ENCODE measurements around the gene MRC2. TPM values are rescaled to one million over a fixed set of nuclear protein-coding genes. Genes with fewer than 3 reads are reported as not detected.

The MRC2 gene
- total RNA-seq, 1 donor from 2014 or later: 34.0 TPM

DNA sequence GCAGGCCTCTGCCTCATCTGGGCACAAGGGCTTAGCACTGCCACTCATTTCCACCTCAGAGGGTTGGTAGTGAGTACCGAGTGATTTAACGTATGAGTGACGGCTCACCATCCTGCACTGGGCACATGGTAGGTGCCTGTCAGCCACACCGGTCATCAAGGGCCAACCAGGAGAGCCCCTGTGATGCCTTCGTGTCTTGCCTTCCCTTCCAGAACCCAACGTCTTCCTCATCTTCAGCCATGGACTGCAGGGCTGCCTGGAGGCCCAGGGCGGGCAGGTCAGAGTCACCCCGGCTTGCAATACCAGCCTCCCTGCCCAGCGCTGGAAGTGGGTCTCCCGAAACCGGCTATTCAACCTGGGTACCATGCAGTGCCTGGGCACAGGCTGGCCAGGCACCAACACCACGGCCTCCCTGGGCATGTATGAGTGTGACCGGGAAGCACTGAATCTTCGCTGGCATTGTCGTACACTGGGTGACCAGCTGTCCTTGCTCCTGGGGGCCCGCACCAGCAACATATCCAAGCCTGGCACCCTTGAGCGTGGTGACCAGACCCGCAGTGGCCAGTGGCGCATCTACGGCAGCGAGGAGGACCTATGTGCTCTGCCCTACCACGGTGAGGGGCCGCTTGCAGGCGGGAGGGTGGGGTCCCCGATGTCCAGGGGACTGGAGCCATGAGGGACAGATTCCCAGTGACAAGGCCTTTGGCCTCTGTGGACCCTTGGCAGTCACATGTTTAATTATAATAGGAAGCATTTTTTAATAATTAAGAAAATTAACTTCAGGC lies 37.1 kb downstream of the MRC2 start:
- no peak for ATAC-seq

DNA sequence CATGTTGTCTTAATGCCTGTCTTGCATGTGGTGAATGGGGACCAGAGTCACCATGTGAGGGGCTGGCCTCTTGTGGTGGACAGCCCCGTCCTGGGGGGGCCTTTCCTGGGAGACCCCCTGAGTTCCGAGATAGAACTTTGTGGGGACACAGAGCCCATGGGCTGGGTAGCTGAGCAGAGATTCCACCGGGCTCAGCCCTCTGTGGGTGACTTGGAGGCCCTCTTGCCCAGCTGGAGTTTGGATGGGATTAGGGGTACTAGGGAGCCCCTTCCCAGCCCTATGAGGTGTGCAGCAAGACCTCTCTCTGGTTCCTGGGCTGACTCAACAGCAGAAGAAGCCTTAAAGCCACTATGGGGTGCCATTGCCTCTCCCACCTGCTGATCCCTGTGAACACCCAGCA lies 38.1 kb downstream of the MRC2 start:
- no peak for ATAC-seq

DNA sequence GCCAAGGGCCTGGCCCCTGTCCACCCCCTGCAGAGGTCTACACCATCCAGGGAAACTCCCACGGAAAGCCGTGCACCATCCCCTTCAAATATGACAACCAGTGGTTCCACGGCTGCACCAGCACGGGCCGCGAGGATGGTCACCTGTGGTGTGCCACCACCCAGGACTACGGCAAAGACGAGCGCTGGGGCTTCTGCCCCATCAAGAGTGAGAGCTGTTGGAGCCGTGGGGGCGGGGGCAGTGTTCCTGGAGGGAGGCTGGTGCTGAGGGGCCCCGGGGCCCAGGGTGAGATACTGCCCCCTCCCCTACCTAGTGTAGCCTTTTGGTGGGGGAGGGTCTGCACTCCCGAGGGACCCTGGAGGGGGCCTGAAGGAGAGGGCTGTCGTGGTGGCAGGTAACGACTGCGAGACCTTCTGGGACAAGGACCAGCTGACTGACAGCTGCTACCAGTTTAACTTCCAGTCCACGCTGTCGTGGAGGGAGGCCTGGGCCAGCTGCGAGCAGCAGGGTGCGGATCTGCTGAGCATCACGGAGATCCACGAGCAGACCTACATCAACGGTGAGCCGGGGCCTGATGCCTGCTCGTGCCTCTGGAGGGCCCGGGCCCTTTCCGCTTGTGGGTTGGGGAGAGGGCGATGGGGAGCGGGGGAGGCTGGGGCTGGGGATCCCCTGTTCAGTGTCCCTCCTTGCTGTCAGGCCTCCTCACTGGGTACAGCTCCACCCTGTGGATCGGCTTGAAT lies 38.8 kb downstream of the MRC2 start:
- no peak for ATAC-seq

DNA sequence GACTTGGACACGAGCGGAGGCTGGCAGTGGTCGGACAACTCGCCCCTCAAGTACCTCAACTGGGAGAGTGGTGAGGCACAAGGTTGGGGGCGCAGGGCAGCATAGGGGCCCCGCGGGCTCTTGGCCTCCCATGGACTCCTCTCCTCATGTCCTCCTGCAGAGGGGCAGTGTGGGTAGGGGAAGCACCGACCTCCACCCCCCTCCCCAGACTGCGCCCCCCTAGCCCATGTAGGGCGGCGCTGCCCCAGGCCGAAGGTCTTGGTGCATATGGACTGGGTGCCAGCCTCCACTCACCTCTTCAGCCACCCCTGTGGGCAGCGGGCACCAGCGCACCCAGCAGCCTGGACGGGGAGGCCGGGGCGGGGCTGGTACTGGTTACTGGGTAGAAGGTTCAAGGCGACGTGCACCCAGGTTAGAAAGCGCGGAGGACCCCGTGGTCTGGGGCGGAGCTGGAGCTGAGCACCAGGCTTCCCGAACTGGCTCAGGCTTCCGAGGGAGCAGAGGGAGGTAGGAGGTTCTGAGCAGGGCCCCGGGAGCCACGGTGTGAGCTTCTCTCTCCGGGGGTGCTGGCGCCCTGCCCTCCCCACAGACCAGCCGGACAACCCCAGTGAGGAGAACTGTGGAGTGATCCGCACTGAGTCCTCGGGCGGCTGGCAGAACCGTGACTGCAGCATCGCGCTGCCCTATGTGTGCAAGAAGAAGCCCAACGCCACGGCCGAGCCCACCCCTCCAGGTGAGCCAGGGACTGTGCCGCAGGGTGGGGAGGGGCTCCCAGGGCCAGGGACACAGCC lies 39.5 kb downstream of the MRC2 start:
- no peak for ATAC-seq

DNA sequence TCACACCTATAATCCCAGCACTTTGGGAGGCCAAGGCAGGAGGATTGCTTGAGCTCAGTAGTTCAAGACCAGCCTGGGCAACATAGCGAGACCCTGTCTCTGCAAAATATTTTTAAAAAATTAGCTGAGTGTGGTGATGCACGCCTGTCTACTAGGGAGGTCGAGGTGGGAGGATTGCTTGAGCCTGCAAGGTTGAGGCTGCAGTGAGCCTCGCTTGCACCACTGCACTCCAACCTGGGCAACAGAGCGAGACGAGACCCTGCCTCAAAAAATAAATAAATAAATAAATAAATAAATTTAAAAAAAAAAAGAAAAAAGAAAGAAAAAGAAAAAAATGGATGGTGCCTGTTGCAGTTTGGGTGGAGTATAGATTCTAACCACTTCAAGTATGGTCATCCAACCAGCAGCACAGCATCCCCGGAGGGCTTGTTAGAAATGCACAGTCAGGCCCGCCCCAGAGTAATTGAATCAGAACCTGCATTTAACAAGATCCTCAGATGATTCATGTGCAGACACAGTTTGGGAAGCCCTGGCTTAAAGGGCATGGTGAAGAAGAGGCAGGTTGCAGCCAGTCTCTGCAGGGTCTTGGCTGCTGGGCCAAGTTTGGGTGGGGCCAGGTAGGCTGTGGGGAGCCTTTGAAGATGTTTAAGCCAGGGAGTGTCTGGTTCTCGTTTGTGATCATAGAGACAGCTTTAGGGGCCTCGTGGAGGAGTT lies 40.8 kb downstream of the MRC2 start:
- ATAC-seq: peak; percentile 67

DNA sequence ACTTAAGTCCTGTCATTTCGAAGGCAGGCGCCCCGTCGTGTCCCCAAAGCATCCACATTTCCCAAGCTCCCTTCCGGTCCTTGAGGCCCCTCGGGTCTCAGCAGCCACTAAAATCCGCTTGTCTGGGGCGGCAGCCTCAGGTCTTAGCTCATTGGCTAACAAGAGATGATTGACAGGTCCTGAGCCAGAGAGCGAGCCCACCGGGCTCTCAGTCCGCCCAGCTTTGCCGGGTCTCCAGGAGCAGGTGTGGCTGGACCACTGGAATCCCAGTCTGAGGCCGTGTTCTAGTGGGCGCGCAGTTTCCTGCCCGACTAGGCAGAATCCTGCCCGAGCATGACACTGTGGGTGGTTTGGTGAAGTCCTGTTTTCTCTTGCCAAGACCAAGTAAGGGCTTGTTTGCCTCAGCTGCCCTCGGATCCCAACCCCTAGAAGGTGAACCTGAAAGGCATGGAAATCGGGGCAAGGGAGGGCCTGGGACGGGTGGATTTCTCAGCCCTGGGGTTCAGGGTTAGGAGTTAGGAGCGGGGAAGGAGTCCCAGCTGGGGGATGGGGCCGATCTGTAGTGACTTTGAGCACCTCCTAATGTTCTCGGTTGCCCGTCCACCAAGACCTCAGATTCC lies 42.8 kb downstream of the MRC2 start:
- ATAC-seq: peak; percentile 69

DNA sequence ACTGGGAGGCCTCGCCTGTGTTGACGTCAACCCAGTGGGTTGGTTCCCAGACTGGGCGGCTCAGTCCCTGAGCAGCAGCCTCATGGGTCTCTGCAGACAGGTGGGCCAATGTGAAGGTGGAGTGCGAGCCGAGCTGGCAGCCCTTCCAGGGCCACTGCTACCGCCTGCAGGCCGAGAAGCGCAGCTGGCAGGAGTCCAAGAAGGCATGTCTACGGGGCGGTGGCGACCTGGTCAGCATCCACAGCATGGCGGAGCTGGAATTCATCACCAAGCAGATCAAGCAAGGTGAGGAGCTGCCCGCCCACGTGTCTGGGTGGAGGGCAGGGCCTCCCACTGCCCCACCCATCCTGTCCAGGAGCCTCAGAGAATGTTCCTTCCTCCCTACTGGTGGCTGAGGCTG lies 44.1 kb downstream of the MRC2 start:
- ATAC-seq: peak; percentile 80

DNA sequence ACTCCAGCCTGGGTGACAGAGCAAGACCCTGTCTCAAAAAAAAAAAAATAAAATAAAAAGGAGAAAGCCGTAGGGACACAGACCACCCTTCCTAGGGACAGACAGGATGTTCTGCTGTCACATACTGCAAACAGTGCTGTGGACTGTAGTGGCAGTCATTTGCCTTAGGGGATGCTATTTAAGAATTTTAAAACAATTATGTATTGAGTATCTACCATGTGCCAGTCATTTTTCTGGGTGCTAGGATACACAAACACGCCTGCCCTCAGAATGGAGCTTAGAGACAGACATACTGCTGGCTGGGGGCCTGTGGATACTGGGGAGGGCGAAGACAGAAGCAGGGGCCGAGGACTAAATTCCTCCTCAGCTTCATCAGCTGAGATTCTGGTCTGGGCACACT lies 45.5 kb downstream of the MRC2 start:
- no peak for ATAC-seq

DNA sequence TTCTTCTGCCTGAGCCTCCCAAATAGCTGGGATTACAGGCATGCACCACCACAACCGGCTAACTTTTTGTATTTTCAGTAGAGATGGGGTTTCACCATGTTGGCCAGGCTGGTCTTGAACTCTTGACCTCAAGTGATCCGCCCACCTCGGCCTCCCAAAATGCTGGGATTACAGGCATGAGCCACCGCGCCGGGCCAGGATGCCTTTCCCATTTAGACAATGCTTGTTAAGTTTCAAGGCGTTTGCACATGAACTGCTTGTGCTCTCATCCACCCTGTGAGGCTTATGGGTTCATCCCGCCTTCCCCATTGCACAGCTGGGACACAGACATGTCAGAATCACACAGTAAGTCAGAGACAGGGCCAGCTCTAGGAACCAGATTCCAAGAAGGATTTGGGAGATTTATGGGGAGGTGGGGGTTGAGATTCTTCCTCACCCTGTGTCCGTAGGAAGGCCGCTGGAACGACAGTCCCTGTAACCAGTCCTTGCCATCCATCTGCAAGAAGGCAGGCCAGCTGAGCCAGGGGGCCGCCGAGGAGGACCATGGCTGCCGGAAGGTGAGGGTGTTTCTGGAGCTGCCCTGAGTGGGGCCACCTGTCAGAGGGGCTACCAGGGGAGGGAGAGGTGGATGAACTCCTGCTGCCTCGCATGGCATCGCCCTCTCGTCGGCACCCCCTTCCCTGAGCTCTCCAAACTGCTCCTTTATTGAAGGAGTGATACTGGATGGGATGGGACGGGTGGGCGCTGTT lies 46.3 kb downstream of the MRC2 start:
- no peak for ATAC-seq

DNA sequence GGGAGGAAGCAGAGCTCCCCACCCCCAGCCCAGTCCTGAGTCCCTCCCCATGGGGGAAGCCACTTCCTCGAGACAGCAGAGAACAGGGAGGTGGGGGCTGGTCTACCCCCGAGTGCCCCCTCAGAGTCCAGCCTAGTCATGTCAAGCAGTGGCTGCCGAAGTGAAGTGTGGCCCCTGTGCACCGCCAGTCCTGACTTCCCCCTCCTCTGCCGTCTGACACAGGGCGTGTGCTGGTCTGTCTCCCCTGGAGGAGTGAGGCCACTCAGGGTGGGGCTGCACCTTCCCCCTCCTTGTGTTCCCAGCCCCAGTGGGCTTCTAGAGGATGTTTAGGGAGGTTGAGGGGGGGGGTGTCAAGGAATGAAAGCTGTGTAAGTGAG lies 46.9 kb downstream of the MRC2 start:
- no peak for ATAC-seq

DNA sequence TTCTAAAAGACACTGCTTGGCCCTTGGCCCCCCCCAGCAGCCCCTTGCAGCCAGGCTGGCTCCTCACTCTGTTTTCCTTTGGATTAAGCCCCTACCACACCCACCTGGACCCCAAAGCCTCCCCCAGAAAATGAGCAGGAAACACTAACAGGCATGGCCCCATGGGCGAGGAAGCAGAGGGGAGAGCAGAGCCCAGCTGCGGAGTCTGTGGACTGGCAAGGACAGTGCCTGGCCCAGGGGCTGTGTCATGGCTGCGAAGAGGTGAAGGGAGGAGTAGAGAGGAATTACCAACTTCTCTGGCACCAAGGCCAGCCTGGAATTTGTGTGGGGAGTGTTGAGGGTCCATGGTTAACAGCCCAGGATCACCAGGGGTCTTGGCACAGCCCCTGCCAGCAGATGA lies 47.4 kb downstream of the MRC2 start:
- ATAC-seq: no peak

DNA sequence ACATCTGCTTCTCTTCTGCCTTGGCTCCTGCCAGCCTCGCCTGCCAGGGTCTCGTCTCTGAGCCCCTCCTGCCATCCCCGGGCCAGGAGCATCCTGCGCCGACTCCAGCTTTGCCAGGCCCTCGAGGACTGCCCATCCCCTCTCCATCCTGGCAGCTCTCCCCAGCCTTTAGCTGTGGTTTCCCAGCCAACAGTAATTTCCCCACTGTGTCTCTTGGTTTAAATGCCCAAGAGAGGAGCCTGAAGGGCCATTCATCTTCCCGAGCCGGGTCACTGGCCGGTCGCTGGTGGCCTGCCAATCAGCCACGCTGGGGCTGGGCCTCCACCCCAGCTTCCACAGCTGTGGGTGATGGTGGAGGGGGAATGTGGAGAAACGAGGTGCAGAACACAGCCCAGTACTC lies 47.8 kb downstream of the MRC2 start:
- no peak for ATAC-seq

DNA sequence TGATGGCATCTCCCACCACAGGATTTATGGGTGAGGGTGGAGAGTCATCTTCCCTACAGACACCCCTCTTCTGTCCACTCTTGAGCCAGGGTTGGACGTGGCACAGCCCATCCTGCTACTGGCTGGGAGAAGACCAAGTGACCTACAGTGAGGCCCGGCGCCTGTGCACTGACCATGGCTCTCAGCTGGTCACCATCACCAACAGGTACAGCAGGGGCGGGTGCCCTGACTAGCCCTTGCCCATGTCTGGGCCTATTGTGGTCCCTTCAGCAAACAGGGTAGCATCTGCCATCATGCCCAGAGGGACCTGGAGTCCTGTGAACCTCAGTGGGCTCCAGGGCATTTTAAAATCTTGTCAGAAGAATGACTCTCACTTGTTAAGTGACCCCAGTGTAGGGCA lies 48.2 kb downstream of the MRC2 start:
- no peak for ATAC-seq

DNA sequence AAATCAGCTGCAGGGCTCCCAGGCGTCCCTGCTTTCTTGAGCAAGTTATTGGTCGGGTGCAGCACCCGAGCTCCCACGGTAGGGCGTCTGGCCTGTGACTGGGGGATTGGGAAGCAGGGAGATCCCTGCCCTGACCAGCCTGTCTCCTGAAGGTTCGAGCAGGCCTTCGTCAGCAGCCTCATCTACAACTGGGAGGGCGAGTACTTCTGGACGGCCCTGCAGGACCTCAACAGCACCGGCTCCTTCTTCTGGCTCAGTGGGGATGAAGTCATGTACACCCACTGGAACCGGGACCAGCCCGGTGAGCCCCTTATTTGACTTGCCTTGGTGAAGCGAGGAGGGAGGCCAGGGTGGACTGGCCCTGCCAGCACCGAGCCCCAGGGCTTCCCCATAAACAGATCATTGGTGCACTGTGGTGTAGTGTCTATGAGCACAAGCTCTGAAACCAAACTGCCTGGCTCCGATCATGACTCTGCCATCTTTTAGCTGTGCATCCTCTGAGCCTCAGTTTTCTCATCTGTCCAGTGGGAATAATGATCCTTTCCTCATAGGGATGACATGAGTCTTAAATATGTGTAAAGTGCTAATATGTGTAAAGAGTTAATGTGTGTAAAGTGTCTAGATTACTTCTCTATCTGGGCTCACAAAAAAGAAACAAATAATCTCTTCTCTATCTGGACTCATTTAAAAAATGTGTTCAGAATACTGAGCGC lies 48.9 kb downstream of the MRC2 start:
- no peak for ATAC-seq

DNA sequence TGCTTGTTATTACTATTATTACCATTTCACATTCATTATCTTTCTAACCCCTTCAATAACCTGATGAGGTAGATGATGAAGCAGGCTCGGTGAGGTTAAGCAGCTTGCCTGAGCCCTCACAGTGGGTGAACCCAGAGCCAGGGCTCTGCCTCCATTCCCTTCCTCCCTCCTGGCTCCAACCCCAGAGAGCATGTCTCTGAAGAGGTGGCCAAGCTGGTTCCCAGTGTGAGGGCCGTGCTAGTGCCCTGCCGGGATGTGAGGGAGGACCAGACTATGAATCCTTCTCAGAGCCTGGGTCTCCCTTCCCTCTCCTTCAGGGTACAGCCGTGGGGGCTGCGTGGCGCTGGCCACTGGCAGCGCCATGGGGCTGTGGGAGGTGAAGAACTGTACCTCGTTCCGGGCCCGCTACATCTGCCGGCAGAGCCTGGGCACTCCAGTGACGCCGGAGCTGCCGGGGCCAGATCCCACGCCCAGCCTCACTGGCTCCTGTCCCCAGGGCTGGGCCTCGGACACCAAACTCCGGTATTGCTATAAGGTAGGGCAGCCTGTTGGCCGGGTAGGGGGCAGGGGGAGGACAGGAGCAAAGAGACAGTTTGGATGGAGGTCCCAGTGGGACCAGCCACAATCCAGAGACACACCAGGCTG lies 49.6 kb downstream of the MRC2 start:
- ATAC-seq: no peak

DNA sequence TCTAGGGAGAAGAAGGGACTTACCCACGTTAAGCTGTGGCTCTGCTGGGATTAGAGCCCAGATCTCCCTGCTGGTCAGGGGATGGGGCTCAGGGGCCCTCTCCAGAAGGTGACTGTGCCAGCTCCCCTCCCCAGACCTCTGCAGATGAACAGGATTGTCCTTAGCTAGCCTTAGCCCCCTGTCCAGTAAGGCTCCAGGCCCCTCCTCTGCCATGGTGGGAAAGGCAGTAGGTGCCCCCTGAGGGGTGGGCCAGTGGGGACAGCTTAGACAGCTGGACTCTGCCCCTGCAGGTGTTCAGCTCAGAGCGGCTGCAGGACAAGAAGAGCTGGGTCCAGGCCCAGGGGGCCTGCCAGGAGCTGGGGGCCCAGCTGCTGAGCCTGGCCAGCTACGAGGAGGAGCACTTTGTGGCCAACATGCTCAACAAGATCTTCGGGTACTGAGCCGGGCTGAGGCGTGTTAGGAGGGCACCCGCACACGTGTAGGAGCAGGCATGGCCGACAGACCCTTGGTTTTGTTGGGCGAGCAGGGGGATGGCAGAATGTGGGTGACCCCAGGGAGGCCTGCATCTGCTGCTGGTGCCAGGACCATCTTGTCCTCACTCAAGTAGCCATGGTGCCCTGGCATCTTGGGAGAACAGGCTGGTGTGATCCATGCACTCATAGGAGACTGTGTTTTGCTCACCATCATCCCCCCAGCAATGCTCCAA lies 50.9 kb downstream of the MRC2 start:
- ATAC-seq: no peak

DNA sequence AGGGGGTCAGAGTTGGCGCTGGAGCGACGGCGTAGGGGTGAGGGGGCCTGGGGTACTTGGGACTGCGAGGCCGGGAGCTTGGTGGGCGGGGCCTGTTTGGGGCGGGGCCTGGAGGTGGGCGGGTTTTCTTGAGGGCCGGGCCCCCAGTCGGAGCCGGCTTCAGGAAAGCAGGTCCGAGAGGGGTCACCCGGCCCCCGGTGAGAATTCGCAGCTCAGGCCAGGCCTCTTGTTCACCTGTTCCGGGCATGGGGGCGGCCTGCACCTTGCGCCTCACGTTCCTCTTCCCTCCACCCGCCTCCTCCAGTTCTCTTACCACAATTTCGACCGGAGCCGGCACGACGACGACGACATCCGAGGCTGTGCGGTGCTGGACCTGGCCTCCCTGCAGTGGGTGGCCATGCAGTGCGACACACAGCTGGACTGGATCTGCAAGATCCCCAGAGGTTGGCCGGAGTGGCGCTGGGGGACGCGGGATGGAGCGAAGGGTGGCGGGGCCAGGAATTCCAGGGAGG lies 52.5 kb downstream of the MRC2 start:
- no peak for ATAC-seq

DNA sequence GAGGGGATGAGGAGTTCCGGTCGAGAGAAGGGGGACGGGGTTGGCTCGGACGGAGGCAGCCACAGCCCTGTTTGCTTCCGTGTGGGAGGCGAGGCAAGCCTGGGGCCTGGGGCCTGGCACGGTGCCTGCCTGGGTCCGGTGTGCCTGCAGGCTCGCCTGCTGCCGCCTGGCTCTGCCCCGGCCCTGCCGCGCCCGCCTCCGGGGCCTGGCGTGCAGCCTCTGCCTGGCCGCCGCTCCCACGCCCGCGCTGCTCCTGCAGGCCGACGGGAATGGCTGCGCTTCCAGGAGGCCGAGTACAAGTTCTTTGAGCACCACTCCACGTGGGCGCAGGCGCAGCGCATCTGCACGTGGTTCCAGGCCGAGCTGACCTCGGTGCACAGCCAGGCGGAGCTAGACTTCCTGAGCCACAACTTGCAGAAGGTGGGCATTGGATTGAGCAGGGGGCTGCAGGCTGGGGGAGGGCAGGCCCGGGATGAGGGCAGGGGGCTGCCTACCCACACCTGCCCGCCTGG lies 53.1 kb downstream of the MRC2 start:
- ATAC-seq: peak; percentile 73
